Globus pallidus (tissue), 1 donor: ENCODE measurements around the gene BIN1.

Experiments
- DNase-seq: peaks from one replicate; pipeline ENCODE4 v3.0.0-alpha.2; 2015; ENCODE audit warnings: low spot score

Gene BIN1

DNA sequence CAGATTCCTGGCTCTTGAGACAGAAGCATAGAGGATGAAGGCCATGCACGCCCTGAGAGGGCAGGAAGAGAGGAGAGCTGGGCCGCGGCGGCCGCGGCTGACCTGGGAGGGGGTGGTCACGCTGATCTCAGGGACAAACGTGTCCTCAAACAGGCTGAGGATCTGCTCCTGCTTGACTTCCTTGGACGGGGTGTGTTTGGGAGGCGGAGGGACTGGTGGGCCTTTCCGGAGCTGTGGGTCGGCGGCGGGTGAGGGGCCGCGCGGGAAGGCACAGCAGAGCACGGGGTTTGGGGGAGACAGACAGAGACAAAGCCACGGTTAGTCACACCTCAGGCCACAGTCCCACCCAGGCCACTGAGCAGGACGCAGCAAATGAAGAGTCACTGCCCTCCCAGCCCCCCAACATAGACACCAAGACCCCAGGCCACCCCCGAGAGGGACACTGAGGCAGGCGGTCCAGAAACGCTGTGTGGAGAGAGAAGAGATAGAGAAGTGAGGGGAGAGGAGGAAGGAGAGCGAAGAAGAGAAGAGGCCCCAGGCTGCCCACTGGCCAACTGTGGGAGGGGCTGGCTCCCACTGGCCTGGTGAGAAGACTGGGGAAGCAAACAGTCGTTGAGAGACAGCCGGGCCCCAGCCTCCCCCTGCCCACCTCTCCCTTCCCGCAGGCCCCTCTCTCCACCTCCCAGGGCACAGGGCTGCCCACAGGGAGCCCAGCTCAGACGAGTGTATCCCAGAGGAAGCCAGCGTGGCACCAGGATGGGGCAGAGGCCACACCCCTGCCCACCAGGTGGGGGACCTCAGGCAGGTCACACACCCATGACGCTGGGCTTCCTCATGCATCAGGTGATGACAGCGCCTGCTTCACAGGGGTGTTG is 49.3 kb downstream of the BIN1 start:
- DNase-seq: no peak

DNA sequence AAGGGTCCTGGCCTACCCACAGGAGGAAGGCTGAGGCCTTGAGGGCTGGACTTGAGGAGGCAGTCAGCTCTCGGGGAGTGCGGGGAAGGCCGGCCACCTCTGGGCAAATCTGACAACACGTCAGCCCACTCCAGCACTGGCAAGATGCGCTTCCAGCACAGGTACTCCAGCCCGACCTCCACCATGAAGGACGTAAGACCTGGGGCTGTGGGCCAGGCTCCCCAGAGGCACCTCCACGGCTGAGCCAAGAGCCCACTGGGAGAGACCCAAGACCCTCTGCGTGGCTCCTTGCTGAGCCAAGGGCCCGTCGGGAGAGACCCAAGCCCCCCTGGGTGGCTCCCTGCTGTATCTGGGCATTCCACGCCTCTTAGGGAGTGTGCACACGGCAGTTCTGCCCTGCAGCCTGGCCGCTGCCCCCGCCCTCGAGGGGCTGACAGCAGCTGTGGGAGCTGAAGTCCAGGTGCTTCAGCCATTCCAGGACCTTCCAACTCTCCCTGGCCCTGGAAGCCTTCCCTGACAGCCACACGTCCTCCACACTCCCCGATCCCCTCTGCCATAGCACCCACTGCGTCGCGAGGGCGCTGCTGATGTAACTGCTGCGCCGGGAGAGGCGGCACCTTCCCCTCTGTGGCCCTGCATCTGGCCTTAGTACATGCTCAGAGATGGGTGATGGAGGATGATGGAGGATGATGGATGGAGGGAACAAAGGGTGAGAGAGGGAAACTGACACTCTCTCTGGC is 50.2 kb downstream of the BIN1 start:
- no peak for DNase-seq

- DNase-seq: no peak
Observed at GRCh38 chr2:127056086-127056485, 50.9 kb downstream of the BIN1 start.

- DNase-seq: no peak
Observed at GRCh38 chr2:127055786-127056076, 51.2 kb downstream of the BIN1 start.

DNA sequence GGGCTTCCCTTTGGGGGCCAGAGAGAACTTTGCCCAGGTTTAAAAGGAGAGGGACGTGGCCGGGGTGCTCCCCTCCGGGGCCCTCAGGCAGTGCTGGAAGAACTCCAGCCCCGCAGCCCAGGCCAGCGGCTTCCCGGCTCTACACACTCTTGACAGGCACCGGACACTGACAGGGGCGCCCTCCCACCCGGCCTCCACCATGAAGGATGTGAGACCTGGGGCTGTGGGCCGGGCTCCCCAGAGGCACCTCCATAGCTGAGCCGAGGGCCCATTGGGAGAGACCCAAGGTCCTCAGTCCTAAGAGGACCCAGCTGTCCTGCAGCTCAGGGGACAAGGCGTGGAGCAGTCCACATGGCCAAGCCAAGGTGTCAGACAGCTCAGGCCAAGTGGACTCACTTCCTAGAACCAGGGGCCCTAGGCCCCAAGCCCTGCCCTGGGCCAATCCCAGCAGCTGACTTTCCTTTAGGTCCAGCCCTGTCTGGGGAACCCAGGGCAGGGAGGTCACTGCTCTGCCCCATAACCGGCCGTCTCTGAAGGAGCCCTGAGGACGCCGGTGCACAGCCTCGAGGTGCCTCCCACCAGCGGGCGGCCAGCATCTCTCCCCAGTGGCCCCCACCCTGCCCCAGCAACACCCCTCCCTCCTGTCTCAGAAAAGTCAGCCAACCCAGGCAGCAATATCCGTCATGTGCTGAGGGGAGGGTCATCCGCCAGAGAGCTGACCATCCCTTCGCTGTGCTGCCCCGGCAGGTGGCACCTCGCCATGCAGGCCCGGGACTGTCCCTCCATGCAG is 51.8 kb downstream of the BIN1 start:
- DNase-seq: no peak

DNA sequence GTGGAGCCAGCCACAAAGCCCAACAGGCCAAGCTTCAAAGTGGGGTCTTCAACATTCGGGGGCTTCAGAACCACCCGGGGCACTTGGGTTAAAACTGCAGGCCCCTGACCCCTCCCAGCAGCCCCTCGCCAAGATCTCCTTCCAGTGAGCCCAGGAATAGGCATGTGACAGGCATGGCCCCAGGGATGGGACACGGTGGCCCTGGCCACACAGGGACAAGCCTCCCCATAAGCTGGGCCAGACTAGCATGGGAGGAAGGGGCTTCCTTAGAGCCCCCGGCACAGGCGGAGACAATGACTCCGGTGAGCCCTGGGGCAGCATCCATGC is 52.4 kb downstream of the BIN1 start:
- DNase-seq: no peak

GRCh38 chr2:127053731-127054603 is 53.0 kb downstream of the BIN1 start:
- DNase-seq: no peak

DNA sequence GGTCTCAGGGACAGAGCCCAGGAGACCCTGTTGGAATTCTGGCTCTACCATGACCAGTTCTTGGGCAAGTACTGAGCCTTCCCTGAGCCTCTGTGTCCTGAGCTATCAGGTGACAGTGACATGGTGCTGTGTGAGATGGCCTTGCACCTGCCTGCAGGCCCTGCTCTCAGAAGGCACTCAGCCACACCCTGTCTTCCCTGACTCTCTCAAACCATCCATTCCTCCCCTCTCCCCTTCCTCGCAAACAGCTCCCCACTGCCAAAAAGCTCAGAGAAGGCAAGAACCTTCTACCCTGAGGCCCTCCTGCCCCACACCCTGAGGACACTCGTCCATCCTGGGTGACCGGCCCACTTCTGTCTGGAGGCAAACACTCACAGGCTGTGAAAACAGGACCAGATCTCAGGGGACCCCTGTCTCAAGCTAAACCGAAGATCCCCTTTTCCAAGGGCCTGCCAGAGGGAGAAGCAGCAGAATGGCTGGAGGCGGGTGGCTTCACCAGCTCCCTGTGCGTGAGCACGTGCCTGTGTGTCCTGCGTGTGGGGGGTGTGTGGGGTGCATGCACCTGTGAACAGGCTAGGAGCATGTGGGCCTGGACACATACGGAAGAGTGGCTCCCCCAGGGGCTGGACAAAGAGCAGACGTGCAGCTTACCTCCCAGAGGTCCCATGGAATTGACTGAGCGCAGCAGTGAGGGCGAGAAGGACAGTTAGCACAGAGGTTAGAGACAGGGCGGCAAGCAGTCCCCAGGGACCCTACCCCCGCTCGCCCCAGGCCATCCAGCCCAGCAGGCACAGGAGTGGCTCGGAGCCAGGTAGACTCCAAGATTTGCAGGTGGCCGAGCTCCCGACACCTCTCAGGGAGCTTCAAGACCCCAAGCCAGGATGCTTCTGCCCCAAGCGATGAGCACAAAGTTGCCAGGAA is 53.9 kb downstream of the BIN1 start:
- no peak for DNase-seq

DNA sequence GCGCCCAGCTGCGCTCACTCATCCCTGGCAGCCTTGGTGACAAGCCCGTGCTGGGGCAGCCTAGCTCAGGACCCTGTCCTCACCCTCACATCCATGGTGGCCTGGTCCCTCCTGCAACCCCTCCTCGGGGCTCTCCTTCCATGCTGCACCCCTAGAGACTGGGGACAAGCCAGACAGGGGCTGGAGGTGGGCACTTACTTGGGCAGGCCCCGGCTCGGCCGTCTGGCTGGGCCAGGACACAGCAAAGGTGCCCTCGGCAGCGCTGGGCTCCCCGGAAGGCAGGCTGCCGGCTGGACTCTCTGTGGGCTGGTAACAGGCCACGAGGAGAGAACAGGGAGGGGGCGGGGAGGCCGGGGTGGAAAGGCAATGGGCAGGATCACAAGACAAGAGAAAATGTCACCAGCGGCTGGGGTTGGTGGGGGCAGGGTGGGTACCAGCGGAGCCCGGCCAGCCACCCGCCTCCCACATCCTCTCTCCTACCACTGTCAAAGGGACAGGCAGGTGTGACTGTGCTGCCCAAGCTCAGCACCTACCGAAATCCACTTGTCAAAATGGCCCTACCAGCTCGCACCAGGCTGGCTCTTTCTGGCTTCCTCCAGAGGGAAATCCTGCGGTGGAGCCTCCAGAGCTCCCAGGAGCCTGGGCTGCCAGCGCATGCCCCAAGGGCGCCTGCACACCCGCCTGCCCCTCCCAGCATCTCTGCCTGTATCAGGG is 54.7 kb downstream of the BIN1 start:
- DNase-seq: peak; percentile 84

DNA sequence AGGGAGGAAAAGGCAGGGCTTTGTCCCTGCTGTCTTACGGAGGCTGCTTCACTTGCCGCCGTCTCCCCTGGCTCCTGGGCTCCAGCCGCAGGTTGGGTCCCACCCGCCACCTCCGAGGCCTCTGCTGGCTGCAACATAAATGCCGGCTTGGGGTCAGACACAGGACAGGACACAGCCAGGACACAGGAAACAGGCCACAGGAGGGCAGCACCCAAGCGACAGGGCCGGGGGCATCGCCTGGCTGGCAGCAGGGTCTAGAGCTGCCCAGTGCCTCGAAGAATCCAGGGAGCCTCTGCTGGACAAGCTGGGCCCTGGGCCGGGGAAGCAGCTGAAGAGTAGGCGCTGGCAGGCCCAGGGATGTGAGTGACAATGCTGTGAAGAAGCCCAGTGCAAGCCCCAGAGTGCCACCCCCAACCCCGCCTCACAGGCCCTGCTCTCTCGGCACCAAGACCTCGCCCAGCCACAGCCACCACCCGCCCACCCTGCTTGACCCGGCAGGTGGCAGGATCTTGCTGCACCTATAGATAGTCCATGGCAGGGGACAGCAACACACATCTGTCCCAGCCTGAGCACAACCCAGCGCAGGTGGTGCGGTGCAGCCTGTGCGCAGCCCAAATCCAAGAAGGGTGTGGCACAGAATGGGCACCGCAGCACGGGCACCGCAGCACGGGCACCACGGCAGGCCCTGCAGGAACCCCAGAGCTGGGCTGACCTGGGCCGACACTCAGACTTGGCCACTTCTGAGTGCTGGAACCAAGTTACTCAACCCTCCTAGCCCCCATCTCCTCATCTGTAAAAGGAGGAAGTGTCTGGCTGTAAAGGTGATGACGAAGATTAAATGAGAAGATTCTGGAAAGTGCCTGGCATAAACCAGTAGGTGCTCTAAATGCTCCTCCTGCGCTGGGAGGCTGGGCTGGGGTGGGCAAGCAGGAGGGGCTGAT is 55.6 kb downstream of the BIN1 start:
- peak; percentile 69 for DNase-seq

DNA sequence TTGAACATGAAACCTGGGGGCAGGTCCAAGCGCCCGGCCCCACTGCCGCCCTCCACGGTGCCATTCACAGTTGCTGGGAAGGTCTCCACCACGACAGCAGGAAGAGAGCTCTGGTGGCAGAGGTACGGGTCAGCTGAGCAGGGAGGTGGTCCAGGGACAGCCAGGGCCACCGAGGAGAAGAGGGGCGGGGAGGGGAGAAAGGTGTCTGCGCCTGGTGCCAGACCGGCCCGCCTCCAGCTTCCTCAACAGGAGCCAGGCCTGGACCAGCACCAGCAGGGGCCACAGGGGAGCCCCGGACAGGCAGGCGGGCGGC is 56.2 kb downstream of the BIN1 start:
- no peak for DNase-seq

DNA sequence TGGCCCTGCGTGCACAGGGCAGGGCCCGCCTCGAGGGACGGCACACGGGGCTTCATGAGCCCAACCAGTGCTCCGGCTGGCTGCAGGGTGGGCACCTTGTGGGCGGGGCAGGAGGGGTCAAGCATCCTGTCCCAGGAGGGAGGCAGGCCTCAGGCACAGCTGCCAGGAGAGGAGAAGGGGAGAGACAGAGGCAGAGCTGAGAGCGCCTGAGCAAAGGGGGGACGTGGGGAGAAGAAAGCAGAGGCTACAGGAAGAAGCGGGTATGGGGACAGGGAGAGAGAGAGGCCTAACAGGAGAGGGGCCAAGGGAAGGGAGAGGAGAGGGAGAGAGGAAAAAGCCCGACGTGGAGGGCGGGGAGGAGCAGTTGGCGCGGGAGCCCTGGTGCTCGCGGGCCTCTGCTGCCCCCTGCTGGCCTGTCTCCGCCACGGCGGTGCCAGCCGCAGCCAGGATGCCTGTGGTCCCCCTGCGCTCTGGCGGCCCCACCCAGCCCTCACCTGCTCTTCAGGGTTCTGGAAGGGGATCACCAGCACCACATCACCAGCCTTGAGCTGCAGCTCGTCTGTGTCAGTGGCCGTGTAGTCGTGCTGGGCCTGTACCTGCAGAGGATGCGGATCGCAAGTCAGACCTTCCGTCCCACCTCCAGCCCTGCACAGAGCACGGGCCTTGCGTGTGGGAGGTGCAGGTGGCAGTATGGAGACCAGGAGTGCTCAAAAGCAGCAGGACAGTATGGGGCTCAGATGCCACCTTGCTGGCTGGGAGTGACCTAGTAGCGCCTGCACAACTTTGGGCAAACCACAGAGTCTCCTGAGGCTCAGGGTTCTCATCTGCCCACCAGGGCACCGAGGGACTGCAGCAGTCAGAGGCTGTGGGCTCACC is 56.8 kb downstream of the BIN1 start:
- peak; percentile 72 for DNase-seq

DNA sequence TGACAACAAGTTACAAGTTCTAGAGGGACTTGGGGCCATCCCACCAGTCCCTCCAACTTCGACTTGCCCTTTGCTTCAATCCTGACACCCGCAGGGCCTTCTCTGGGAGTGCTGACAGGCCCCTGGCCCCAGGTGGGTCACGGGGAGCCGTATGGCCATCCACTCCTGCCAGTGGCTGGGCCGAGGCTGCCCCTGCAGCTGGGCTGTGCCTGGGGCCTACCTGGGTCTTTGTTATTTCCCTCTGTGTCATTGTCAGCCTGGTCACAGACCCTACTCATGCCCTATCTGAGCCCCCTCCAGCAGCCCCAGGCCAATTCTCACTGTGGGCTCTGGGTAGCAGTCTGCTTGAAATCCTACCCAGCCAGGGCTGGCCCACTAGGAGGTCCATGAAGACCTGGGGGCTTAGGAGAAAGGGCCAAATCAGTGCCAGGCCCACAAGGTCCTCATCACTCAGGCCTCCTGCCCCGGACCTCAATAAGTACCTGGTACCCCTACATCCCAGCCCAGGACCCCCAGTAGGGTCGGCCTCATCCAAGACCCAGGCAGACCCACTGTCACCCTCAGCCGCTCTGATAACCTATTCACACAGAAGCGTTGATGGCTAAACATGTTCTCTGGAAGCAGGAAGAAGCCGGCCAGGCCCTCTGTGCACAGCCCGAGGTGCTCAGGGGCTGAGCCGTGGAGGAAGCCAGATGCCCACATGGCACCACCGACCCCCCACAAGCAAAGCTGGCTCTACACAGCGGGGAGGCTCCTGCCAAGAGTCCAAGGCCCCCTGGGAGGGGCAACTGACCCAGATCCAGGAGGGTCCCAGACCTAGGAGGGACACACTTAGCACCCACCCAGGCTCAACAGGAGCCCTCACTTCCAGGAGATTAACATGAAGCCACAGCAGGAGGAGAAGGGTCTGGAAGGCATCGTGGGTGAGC is 57.7 kb downstream of the BIN1 start:
- DNase-seq: no peak

GRCh38 chr2:127048618-127048935 is 58.4 kb downstream of the BIN1 start:
- DNase-seq: no peak

GRCh38 chr2:127047716-127048617 is 59.0 kb downstream of the BIN1 start:
- no peak for DNase-seq

- DNase-seq: no peak
Observed at GRCh38 chr2:127047054-127047453, 59.9 kb downstream of the BIN1 start.
